GM18498 (cell line): ENCODE measurements around the gene SGMS1.
"Not testable (repeated sequence)": the region's sequence is repeated elsewhere in the genome, so short reads cannot be mapped to it uniquely, and the experiment has no call there.

Source experiments
- ATAC-seq: cut with Tn5 transposase; IDR thresholded peaks from one replicate; pipeline ENCODE4 v1.9.1; 2021; ENCODE audit warnings: mild to moderate bottlenecking, moderate library complexity; ENCODE audit not compliant: unreplicated experiment

Gene SGMS1

DNA sequence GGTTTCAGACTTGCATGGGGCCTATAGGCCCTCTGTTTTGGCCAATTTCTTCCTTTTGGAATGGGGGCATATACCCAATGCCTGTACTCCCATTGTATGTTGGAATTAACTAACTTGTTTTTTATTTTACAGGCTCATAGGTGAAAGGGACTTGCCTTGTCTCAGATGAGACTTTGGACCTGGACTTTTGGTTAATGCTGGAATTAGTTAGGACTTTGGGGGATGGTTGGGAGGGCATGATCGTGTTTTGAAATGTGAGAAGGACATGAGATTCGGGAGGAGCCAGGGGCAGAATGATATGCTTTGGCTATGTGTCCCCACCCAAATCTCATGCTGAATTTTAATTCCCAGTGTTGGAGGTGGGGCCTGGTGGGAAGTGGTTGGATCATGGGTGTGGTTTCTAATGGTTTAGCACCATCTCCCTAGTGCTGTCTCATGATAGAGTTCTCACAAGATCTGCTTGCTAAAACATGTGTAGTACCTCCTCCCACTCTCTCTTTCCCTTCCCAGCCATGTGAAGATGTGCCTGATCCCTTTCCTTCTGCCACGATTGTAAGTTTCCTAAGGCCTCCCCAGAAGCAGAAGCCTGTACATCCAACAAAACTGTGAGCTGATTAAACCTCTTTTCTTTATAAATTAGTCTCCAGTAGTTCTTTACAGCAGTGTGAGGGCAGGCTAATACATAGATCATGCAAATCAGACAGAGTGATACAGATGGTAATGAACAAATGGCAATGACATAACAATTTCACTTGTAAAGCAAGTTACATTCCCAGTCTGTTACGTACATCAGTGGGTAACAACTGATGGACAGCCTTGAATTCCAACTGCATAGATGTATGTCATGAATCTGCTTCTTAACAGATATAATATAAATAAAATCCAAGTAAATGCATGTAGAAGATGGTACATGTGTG is 146.2 kb downstream of the SGMS1 start:
- no peak for ATAC-seq

DNA sequence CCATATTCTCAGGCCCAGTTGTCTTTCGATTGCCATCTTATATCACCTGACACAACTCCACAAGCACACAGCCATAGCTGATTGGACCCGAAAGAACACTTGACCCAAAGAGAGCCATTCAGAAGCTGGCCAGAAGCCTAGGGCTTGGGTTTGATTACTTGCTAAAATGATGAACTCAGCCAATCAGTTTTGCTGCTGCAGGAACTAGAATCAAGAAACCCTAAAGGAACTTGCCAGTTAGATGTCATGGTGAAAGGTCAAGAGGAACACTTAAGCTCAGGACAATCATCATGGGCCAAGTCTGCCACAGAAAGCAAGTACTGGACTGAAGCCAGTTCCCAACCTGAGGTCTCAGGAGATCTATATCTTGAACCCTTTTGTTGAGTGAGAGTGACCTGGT is 150.0 kb downstream of the SGMS1 start:
- no peak for ATAC-seq

DNA sequence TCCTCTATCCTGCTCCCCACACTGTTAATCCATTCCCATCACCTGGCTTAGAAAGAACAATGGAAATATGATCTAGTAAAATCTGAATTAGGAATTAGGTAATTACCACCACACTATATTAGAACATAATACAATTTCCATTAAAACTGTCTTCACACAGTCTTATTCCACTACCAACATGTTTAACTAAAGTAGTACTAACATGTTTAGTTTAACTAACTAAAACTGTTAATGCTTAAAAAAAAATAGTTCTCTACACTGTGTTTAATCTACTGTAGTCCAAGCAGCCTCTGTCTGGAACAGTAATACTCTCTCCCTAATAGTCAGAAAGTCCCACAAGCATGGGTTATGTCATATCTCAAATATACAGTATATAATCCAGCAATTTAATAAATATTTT is 150.8 kb downstream of the SGMS1 start:
- no peak for ATAC-seq

DNA sequence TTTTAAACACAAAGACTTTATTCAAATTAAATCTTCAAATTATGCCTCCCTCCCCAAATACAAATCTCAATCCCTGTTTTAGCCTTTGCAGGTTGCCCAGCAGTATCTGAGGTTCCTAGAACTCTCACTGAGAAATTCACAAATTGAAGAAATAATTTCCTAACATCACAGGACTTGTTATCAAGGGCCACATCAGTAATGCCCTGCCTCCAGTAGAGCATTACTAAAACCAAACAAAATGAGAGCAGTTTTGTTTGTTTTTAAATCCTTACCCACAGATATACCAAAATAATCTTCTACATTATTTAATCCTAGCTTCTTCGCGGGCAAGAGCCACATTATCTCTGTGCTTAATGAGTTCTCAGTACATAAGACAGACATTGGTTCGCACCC is 152.2 kb downstream of the SGMS1 start:
- ATAC-seq, result no peak

DNA sequence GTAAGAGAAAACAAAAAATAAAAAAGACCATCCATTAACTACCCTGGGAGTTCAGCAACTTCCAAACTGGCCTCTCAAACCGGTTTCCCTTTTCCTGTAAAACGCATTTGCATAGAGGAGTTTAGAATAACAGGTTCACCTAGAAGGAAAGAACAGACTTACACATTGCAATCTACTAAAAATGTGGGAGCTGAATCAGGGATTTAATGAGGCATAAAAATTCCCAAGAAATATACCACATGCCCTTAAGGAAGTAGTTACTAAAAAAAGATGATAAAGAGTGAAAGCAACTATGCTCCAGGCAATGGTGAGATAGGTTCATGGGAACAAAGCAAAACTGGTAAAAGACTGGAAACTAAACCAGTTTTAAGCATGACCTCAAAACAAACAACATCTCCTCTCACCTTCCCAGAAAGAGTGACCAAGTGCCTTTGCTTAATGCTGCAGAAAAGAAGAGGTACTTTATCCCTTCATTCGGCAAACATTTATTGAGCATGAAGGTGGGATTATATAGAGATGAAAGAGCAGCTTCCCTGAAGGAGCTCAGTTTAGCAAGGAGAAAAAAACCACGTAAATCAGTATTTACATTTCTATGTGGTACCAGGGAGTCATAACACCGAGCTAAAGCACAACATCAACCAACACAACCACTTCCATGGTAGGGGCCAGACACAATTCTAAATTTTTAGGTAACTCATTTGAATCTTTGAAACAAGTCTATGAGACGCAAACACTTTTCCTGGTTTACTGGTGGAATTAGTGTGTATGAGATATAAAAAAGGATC is 152.8 kb downstream of the SGMS1 start:
- no peak for ATAC-seq

DNA sequence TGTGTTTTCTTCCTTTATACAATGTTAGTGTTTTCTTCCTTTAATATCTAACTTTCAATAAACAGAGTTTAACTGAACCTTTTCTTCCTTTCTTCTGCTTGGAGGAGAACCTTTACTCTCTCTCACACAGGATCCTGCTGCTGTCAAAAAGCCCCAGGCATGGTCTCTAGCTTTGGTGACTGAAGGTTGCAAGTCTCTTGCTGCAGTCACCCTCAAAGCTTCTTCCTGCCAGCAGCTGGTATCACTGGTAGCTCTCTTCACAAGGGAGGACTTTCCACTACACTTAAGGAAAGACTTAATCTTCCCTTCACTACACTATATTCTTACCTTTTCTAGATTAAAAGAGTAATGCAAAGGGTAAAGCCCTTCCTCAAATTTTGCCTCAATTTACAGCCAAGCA is 153.4 kb downstream of the SGMS1 start:
- ATAC-seq, result peak; percentile 52

DNA sequence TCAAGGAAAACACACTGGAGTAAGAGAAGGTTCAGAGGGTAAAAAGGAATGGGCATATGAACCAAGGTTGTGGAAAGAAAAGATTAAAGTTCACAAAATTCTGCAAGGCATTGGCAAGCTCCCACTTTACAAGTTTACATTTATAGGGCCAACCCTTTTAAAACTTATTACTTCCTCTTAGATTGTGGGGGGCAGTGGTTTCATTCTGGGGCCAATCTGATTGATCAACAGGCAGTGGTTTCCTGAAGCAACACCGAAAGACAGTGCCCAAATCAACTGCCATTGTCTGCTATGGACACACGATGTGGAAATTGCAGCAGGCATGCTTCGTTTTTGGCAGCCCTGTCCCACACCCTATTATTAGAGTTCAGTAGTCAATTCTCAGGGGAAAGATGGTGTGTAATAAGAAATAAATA is 154.0 kb downstream of the SGMS1 start:
- peak; percentile 38 for ATAC-seq

DNA sequence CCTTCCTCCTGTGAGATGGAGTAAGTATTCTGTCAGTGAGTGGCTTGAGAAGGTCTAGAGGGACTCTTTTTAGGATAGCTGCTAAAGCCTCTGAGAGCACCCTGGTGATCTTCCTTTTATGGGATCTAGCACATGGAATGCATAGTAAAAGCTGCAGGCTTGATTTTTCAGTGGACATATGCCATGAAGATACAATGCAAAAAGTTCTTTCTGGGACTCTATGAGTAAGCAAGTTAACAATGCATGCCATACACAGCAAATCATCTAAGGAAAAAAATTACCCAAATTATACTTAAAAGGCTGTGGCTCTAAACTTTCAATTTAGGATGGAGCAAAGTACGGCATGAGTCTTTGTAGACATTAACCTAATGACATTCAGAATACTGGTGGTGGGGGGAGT is 154.5 kb downstream of the SGMS1 start:
- no peak for ATAC-seq

DNA sequence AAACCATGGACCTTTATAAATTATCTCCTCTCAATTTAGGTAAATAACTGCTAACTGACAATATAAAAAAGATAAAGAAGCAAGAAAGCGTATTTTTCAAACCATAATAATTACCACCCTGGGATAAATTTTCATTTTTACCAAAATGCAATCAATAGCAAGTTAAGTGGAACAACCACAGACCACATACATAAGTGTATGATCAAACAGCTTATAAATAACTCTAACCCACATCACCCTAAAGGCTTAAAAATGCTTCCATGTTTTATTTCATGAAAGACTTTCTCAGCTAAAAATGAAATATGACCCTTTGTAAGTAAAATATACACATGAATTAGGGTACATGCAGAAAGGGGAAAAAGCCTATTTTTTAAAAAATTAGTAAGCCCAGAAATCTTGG is 156.5 kb downstream of the SGMS1 start:
- ATAC-seq, result no peak

DNA sequence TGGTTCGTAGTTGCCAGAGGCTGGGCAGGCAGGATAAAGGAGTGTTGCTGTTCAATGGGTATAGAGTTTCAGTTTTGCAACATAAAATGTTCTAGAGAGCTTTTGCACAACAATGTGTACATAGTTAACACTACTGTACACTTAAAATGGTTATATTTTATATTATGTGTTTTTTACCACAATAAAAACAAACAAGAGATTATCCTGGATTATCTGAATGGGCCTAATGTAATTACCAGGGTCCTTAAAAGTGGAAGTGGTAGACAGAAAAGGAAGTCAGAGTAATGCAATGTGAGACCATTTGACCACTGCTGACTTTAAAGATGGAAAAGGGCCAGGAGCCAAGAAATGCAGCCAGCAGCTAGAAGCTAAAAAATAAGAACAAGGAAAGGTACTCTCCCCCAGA is 159.7 kb downstream of the SGMS1 start:
- no peak for ATAC-seq

DNA sequence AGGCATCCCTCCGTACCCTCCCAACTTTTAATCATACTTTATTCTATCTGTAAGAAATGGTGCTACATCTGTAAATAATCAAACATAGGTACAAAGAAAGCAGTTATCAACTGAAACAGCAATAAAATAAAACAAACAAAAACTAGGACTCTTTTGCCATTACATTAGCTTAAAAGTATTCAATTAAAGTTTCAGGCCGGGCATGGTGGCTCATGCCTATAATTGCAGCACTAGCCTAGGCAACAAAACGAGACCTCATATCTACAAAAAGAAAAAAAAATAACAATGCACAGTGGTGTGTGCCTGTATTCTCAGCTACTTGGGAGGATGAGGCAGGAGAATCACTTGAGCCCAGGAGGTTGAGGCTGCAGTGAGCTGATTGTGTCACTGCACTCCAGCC is 161.9 kb downstream of the SGMS1 start:
- no peak for ATAC-seq

DNA sequence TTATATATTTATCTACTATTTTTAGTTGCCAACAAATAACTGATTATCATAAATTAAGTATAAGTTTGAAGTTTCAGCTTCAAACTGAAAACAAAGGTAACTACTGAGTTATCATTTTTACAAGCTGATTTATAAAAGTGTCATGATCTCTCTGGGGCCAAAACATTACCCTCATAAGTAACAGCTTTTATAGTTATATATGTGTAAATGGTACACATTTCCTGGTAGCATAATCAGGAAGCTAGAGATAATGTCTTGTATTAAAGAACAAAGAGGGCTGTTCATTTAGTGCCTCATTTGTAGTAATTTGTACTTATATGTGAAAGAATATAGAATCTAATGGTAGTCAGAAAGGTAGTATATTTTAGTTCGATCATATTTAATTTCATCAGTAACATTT is 162.6 kb downstream of the SGMS1 start:
- no peak for ATAC-seq

DNA sequence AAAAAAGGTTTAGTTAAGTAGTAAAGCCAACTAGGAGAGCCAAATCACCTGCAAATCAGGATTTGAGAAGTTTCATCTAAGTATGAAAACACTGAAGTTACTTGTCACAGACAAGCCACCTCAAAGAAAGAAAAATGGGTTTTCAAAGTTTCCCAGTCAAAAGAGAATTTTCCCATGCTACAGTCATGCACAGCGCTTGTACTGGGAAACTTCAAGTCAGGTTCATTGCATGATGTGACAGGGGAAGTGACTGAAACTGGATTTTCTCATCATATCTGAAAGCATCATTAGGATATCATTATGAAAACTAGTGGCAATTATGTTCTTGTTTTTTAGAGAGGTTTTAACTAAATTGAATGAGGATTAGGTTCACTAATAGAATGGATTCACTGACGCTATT is 167.0 kb downstream of the SGMS1 start:
- no peak for ATAC-seq

DNA sequence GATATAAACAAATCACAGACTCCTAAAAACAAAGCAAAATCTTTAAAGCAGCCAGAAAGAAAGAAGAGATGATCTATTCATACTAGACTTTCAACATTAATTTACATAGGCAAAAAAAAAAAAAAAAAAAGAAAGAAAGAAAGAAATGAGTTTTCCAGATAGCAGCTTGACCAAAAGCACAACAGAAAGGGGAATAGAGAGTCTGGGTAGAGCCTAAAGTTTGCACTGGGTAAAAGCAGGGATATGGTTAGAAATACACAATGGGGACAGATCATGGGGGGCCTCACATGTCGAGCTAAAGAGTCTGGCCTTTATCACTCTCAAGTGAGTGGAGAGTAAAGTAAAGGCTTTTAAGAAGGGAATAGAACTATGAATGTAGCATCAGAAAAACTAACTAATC is 169.8 kb downstream of the SGMS1 start:
- ATAC-seq, result no peak

DNA sequence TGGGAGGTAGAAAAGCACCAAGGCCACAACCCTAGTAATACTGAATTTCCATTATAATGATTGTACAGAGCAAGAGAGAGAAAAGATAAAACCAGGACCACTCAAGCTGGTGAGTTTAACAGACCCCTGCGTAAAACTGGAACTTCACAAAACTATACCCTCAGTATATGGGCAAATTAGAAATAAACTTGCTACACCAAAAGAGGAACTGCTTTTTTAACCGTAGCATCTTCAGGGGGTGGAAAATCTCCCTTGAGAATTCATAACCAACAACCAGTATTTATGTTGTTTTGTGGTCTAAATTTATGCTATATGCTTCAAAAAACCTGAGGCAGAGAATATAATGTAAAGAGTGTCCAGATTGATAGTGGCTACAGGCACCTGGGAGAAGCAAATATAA is 171.2 kb downstream of the SGMS1 start:
- ATAC-seq, result no peak

DNA sequence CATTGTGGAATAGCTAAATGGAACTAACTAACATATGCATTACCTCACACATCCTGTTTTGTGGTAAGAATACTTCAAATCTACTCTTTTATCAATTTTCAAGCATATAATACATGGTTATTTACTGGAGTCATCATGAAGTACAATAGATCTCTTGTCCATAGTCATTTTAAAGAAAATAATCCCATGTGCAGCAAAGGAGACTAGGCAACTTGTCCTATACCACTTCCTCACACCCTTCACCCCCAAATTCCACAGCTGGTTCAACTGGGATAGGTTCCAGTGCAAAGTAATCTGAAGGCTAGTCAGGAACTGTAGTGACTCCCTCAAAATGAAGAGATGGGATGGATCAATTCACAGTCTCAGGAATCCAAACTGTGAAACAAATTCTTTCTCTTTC is 176.1 kb downstream of the SGMS1 start:
- ATAC-seq, result no peak

DNA sequence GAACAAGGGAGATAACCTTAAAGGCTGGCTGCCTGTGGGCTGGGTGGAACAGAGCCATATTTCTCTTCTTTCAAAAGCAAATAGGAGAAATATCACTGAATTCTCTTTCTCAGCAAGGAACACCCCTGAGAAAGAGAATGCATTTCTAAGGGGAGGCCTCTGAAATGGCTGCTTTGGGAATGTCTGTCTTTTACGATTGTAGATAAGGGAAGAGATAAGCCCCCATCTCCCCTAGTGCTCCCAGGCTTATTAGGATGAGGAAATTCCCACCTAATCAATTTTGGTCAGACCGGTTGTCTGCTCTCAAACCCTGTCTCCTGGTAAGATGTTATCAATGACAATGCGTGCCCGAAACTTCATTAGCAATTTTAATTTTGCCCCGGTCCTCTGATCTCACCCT is 178.0 kb downstream of the SGMS1 start:
- not testable (repeated sequence) for ATAC-seq

DNA sequence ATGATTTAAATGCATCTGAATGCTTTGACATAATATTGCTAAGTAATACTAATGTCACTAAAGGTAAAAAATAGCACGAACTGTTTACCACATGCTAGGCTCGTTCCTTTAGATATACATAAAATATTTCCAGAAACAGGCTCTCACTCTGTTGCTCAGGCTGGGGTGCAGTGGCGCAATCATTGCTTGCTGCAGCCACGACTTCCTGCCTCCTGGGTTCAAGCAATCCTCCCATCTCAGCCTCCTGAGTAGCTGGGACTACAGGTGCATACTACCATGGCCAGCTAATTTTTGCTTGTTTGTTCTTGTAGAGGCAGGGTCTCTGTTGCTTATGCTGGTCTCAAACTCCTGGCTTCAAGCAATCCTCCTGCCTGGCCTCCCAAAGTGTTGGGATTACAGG is 183.3 kb downstream of the SGMS1 start:
- no peak for ATAC-seq

DNA sequence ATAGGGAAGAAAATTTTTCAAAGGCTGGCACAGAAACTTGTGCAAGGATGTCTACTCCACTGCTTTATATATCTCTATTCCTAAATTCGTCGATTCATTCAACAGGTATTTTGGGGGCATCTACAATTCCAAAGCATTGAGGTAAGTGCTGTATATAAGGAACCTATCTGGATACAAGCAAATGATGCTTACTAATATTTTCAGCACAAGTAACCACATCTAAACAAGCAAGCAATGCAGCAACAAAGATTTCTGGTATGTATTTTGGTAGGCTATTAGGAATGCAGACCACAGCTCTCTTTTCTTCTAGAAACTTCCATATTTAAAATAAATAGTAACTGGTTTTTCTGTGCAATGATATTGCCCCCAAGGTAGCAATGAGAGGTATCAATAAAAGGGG is 183.9 kb downstream of the SGMS1 start:
- no peak for ATAC-seq

DNA sequence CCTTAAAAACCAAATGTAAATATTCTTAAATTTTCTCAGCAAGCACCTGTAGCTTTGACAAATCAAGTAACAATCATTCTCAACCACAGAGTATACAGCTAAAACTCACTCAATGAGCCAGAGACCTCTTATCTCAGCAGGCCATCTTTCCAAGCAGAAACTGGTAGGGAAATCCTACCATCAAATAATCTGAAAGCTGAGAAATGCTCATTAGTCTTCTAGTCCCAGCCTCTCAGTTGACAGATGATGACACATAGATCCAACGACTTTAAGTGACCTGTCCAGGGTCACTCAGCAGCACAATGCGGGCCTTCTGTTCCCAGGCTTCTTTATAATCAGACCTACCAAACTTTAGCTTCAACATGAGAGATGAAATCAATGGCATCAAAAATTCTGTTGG is 184.6 kb downstream of the SGMS1 start:
- no peak for ATAC-seq

DNA sequence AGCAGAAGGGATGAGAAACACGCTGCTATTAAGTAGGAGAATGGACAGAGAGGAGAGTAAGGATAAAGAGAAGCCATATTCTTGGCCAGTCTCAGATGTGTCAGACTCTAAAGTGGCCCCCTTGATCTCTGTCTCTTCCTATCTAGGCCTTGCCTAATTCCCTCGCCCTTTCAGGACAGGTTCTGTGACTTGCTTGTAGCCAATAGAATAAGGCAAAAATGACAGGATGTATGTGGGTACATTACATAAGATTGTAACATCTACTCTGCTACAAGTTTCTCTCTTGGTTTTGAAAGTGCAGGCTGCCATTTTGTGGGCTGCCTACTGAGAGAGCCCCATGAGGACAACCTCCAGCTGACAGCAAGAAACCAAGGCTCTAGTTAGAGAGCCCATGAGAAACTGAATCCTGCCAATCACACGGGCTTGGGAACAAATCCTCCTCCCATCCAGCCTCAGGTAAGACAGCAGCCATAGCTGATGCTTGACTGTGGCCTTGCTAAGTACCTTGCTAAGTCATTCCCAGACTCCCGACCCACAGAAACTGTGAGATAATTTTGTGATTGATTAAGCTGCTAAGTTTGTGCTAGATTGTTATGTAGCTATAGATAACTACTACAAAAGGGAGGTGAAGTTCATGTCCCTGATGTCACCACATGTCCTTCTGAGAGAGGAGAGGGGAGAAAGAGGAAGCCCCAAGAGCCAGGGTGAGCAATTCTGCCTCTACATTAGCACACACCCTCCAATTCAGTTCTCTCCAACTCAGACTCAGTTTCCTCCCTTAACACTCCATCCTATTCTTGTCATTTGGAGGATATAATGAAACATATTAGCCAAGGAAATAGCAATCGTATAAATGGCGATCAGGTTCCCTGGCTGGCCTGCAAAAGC is 185.5 kb downstream of the SGMS1 start:
- peak; percentile 38 for ATAC-seq
